H1 (cell line): ENCODE results near the gene VPS18. TPM values are rescaled to one million over a fixed set of nuclear protein-coding genes. Genes with fewer than 3 reads are reported as not detected.

Experiments used
- GABPA ChIP-seq: IDR thresholded peaks from 2 replicates; pipeline ENCODE4 v1.6.1; 2011; ENCODE audit warnings: mild to moderate bottlenecking, low read length, moderate library complexity, borderline replicate concordance; ENCODE audit not compliant: insufficient read depth
- RAD21 ChIP-seq, 2 experiments: IDR thresholded peaks in 1 of 2; conservative IDR thresholded peaks in 1 of 2; 2 replicates each; pipeline ENCODE4 v1.6.1; 2011; ENCODE audit warnings: low read depth in 2 of 2, low read length in 2 of 2, improper control_type of control experiment in 1 of 2, inconsistent platforms in 1 of 2, mild to moderate bottlenecking in 1 of 2, moderate library complexity in 1 of 2
- polyA plus RNA-seq, 7 experiments: library from polyadenylated mRNA; depleted of rRNA in 3 of 7; stranded (reverse) in 5 of 7; unstranded in 2 of 7; fragments of >200 nt in 5 of 7; fragments of 200-250 nt in 2 of 7; gene quantifications; 1 replicate in 5 of 7; 2 replicates in 1 of 7; 4 replicates in 1 of 7; pipeline versions ENCODE4 v1.2.1 to v1.2.3, GENCODE V29; 2011 to 2013; ENCODE audit warnings: missing spikeins in 2 of 7, mixed read lengths in 2 of 7
- total RNA-seq: library from RNA; stranded (reverse); fragmentation: NEBNext Ultra II Directional; extraction: Animal tissue kit (Norgen Biotek cat#: 25700); gene quantifications from 2 replicates; pipeline ENCODE4 v1.2.1, GENCODE V29; 2021
- TF ChIP-seq, protein P1 (sequence below): IDR thresholded peaks from 2 replicates; pipeline ENCODE4 v1.6.1; 2011; ENCODE audit warnings: low read length, improper control_type of control experiment
- TF ChIP-seq, protein P2 (sequence below): IDR thresholded peaks from 2 replicates; pipeline ENCODE4 v1.6.1; 2012; ENCODE audit warnings: inconsistent platforms
- TF ChIP-seq, protein P3 (sequence below): IDR thresholded peaks from 2 replicates; pipeline ENCODE4 v1.6.1; 2012; ENCODE audit warnings: low read length, inconsistent platforms

The VPS18 gene
- total and polyA plus RNA-seq, 2 of the 8 experiments (the other 6 are each of a cell fraction or from before 2014, with no cell fraction given), result 28.9 to 32.7 TPM

DNA sequence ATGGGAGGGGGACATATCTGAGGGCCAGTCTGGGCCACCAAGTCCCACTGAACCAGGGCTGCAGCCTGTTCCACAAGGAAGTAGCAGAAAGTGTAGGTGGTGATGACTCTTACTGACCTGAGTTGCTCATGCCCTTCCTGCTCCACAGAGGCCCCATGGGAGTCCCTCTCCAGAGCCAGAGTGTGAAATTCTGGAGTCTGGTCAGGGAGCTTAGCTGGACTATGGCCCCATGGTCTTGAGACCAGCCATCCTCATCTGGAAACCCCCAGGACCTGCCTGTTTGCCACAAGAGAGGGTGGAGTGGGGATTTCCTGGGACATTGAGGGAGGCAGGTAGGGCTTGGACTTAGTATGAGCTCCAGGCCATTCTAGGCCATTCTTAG is 47.4 kb upstream of the VPS18 start (continued):
- TF ChIP-seq, protein P1, sequence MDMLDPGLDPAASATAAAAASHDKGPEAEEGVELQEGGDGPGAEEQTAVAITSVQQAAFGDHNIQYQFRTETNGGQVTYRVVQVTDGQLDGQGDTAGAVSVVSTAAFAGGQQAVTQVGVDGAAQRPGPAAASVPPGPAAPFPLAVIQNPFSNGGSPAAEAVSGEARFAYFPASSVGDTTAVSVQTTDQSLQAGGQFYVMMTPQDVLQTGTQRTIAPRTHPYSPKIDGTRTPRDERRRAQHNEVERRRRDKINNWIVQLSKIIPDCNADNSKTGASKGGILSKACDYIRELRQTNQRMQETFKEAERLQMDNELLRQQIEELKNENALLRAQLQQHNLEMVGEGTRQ, result no peak
- TF ChIP-seq GABPA (no peak), RAD21 (IDR thresholded peaks at IDR 0.05 in 1 of 2, conservative IDR thresholded peaks at IDR 0.05 in 1 of 2; ENCODE audit: low read depth in 2 of 2, low read length in 2 of 2) (no peak)
- TF ChIP-seq, protein P2, sequence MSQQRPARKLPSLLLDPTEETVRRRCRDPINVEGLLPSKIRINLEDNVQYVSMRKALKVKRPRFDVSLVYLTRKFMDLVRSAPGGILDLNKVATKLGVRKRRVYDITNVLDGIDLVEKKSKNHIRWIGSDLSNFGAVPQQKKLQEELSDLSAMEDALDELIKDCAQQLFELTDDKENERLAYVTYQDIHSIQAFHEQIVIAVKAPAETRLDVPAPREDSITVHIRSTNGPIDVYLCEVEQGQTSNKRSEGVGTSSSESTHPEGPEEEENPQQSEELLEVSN, result no peak
- TF ChIP-seq, protein P3, sequence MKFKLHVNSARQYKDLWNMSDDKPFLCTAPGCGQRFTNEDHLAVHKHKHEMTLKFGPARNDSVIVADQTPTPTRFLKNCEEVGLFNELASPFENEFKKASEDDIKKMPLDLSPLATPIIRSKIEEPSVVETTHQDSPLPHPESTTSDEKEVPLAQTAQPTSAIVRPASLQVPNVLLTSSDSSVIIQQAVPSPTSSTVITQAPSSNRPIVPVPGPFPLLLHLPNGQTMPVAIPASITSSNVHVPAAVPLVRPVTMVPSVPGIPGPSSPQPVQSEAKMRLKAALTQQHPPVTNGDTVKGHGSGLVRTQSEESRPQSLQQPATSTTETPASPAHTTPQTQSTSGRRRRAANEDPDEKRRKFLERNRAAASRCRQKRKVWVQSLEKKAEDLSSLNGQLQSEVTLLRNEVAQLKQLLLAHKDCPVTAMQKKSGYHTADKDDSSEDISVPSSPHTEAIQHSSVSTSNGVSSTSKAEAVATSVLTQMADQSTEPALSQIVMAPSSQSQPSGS, result no peak
